ENCODE data around the gene SNX11.

Gene SNX11

GRCh38 chr17:48134912-48135480 is 27.4 kb downstream of the SNX11 start:
- no peak for ATAC-seq

- no peak for ATAC-seq
Measured at GRCh38 chr17:48137656-48138055, 30.1 kb downstream of the SNX11 start.

- ATAC-seq = no peak
Measured at GRCh38 chr17:48139944-48140343, 32.4 kb downstream of the SNX11 start.

GRCh38 chr17:48143629-48144028 is 36.1 kb downstream of the SNX11 start:
- ATAC-seq = no peak

GRCh38 chr17:48144231-48144630 is 36.7 kb downstream of the SNX11 start:
- no peak for ATAC-seq

- ATAC-seq = no peak
Measured at GRCh38 chr17:48144976-48145798, 37.6 kb downstream of the SNX11 start.

GRCh38 chr17:48148029-48148770 is 40.6 kb downstream of the SNX11 start:
- ATAC-seq = no peak

- no peak for ATAC-seq
Measured at GRCh38 chr17:48148854-48149786, 41.6 kb downstream of the SNX11 start.

- ATAC-seq = no peak
Measured at GRCh38 chr17:48149787-48150463, 42.4 kb downstream of the SNX11 start.

- no peak for ATAC-seq
Measured at GRCh38 chr17:48150597-48151001, 43.0 kb downstream of the SNX11 start.

- ATAC-seq = no peak
Measured at GRCh38 chr17:48151220-48151619, 43.7 kb downstream of the SNX11 start.

GRCh38 chr17:48152289-48152688 is 44.7 kb downstream of the SNX11 start:
- no peak for ATAC-seq

- no peak for ATAC-seq
Measured at GRCh38 chr17:48153691-48154358, 46.3 kb downstream of the SNX11 start.

- ATAC-seq = no peak
Measured at GRCh38 chr17:48155889-48156611, 48.5 kb downstream of the SNX11 start.

- ATAC-seq = no peak
Measured at GRCh38 chr17:48159232-48159631, 51.7 kb downstream of the SNX11 start.

GRCh38 chr17:48160177-48161081 is 52.9 kb downstream of the SNX11 start:
- no peak for ATAC-seq

GRCh38 chr17:48161127-48161905 is 53.8 kb downstream of the SNX11 start:
- no peak for ATAC-seq

- ATAC-seq = no peak
Measured at GRCh38 chr17:48162306-48162934, 54.9 kb downstream of the SNX11 start.

Data from activated CD4-positive, CD25-positive, alpha-beta regulatory T cell treated with anti-CD3 and anti-CD28 coated beads, Interleukin-2, amount 50 U/mL, for 24 hours (primary cell).